HG03521 (cell line): ENCODE results near the gene CABP1.

Experiments
- ATAC-seq: cut with Tn5 transposase; IDR thresholded peaks from one replicate; pipeline ENCODE4 v1.9.1; 2021; ENCODE audit warnings: mild to moderate bottlenecking, moderate library complexity; ENCODE audit not compliant: unreplicated experiment

CABP1 gene

GRCh38 chr12:120690083-120690450 lies 49.6 kb downstream of the CABP1 start:
- ATAC-seq, result no peak

GRCh38 chr12:120690978-120691377 lies 50.6 kb downstream of the CABP1 start:
- no peak for ATAC-seq

GRCh38 chr12:120692524-120693033 lies 52.2 kb downstream of the CABP1 start:
- no peak for ATAC-seq

GRCh38 chr12:120693848-120694247 lies 53.4 kb downstream of the CABP1 start:
- no peak for ATAC-seq

GRCh38 chr12:120696626-120697025 lies 56.2 kb downstream of the CABP1 start:
- ATAC-seq, result no peak

- ATAC-seq, result no peak
Observed at GRCh38 chr12:120697344-120697743, 56.9 kb downstream of the CABP1 start.

- ATAC-seq, result no peak
Observed at GRCh38 chr12:120698665-120699064, 58.2 kb downstream of the CABP1 start.

- no peak for ATAC-seq
Observed at GRCh38 chr12:120699553-120699952, 59.1 kb downstream of the CABP1 start.

- ATAC-seq, result no peak
Observed at GRCh38 chr12:120700886-120701285, 60.5 kb downstream of the CABP1 start.

GRCh38 chr12:120702637-120703036 lies 62.2 kb downstream of the CABP1 start:
- ATAC-seq, result no peak

GRCh38 chr12:120703311-120703942 lies 63.0 kb downstream of the CABP1 start:
- no peak for ATAC-seq

GRCh38 chr12:120705618-120706017 lies 65.2 kb downstream of the CABP1 start:
- ATAC-seq, result no peak

- ATAC-seq, result no peak
Observed at GRCh38 chr12:120706029-120706428, 65.6 kb downstream of the CABP1 start.

- no peak for ATAC-seq
Observed at GRCh38 chr12:120708651-120709050, 68.2 kb downstream of the CABP1 start.

- peak; percentile 77 for ATAC-seq
Observed at GRCh38 chr12:120710031-120710804, 69.8 kb downstream of the CABP1 start, which contains the start of gene UNC119B. Gene UNC119B, plus strand, starts transcription at chr12:120710458. Its CDS starts 17 bp downstream, at chr12:120710475.

- peak; percentile 33 for ATAC-seq
Observed at GRCh38 chr12:120710805-120711296, 70.4 kb downstream of the CABP1 start.

- ATAC-seq, result no peak
Observed at GRCh38 chr12:120711411-120711810, 71.0 kb downstream of the CABP1 start.

- ATAC-seq, result no peak
Observed at GRCh38 chr12:120712610-120713009, 72.2 kb downstream of the CABP1 start.

- ATAC-seq, result no peak
Observed at GRCh38 chr12:120713861-120714482, 73.5 kb downstream of the CABP1 start.
